ENCODE measurements around the gene DNMT3A. TPM values are rescaled to one million over a fixed set of nuclear protein-coding genes. Genes with fewer than 3 reads are reported as not detected.

The DNMT3A gene
- total and polyA plus RNA-seq, 2 of the 8 experiments (the other 6 are each of a cell fraction or from before 2014, with no cell fraction given): 33.6 to 178 TPM

DNA sequence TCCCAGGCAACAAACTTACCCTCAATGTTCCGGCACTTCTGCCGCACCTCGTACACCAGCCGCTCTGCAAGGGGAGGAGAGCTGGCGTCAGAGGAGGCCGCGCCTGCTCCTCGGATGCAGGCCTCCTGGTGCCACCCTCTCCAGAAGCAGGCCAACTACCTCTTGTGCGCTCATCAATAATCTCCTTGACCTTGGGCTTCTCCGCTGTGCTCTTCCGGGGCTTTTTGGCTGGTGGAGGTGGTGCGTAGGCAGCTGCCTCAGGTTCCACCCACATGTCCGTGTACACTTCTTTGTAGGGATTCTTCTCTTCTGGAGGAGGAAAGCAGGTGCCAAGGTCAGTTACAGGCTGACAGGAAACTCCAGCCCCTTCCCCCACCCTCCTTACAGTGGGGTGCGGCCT, 95.7 kb downstream of the DNMT3A start:
- no peak for DNase-seq (ENCODE audit: low read depth in 1 of 2, low spot score in 2 of 2)
- Histone ChIP-seq H3K18ac (ENCODE audit: extremely low read depth, low read length) (no peak overlapping the region), H4K8ac (ENCODE audit: extremely low read depth, insufficient read depth, low read length) (no peak overlapping the region; the same call in 1 of the 2 replicates)
- TF ChIP-seq TBP (IDR thresholded peaks at IDR 0.05; ENCODE audit: low read depth, low read length) (no peak), SAP30 (IDR thresholded peaks at IDR 0.05; ENCODE audit: insufficient read depth, insufficient replicate concordance, low read length) (no peak), TEAD4 (IDR thresholded peaks at IDR 0.05; ENCODE audit: low read depth, low read length) (no peak), POLR2A (IDR thresholded peaks at IDR 0.05; ENCODE audit: control extremely low read depth in 1 of 2, low read depth in 2 of 2, low read length in 2 of 2) (no peak; a peak in 1 of 3 replicates)

More for the DNA sequence above, 95.7 kb downstream of the DNMT3A start:
- H4K5ac ChIP-seq (ENCODE audit: insufficient read length, low read depth, low read length): no peak overlapping the region
- no peak overlapping the region for H3K4me2 ChIP-seq (ENCODE audit: insufficient read depth in 1 of 2, low read depth in 2 of 2, low read length in 2 of 2)
- no peak overlapping the region for H2BK20ac ChIP-seq (ENCODE audit: low read length)
- no peak overlapping the region for H2BK5ac ChIP-seq (ENCODE audit: low read depth, low read length)
- H3K36me3 ChIP-seq (ENCODE audit: control insufficient read depth in 2 of 4, insufficient read depth in 4 of 4, low read length in 3 of 4): peaks cover 58 to 75% (median 65%) of the 10 kb centered on the region in 4 experiments
- peaks cover 8 to 17% (median 11%) of the 10 kb centered on the region in 4 experiments for H3K4me1 ChIP-seq (replicated peaks in 1 of 4; ENCODE audit: control insufficient read depth in 3 of 4, insufficient read depth in 4 of 4, low read length in 3 of 4)
- ChIA-PET POLR2A (ENCODE audit: partially characterized antibody) (interaction anchor here (2.4 to 10.8 kb wide), 4 partner anchors 7 to 34 kb away, joined by 9 to 135 read pairs (median 26); no protein-coding TSS in a partner anchor), CTCF (ENCODE audit: partially characterized antibody) (interaction anchor here (1.2 to 3.1 kb wide), 3 partner anchors 9 to 31 kb away, joined by 3 to 13 read pairs (median 13); no protein-coding TSS in a partner anchor)
- no peak overlapping the region for H3K56ac ChIP-seq (replicated peaks; ENCODE audit: insufficient read length, low read depth, low read length)
- H2BK15ac ChIP-seq (ENCODE audit: low read length): no peak overlapping the region
- H3K23me2 ChIP-seq (ENCODE audit: low read depth, low read length): peaks cover 8% of the 10 kb centered on the region
- H3K4me3 ChIP-seq (ENCODE audit: extremely low read depth in 1 of 4, insufficient read depth in 2 of 4, low read depth in 3 of 4, low read length in 4 of 4): no peak overlapping the region
- H3K9ac ChIP-seq (replicated peaks in 1 of 4; ENCODE audit: extremely low read depth in 1 of 4, low read depth in 3 of 4, low read length in 3 of 4): no peak overlapping the region
- no peak for FAIRE-seq
- H3K14ac ChIP-seq (ENCODE audit: insufficient read length): no peak overlapping the region
- no peaks in the 10 kb centered on the region; the same call in none of the 2 replicates for H3K79me1 ChIP-seq (ENCODE audit: low read depth, low read length)
- H4K20me1 ChIP-seq (replicated peaks in 1 of 2; ENCODE audit: control insufficient read depth in 1 of 2, insufficient read depth in 2 of 2, low read length in 2 of 2): peaks cover 21 to 35% of the 10 kb centered on the region in 2 experiments
- no peak overlapping the region for H3K4ac ChIP-seq (replicated peaks; ENCODE audit: insufficient read length, low read depth, low read length)
- WGBS, 2 experiments (ENCODE audit: extremely low coverage in 1 of 2, insufficient coverage in 1 of 2, insufficient read length in 1 of 2, insufficient replicate concordance in 2 of 2, low coverage in 1 of 2, low lambda C conversion rate in 2 of 2, missing lambda C conversion rate in 1 of 2): 94% methylated on average over 13 of the region's 14 CpGs; no CpG with 5 or more reads in 1 of the 2 experiments
- H2BK120ac ChIP-seq (replicated peaks; ENCODE audit: low read depth, low read length): no peak overlapping the region
- H2AK5ac ChIP-seq (ENCODE audit: low read depth, low read length): no peak overlapping the region
- no peak overlapping the region for H3K27ac ChIP-seq (ENCODE audit: low read depth, low read length)
- H3K27me3 ChIP-seq (replicated peaks in 1 of 4; ENCODE audit: control insufficient read depth in 3 of 4, extremely low read depth in 1 of 4, insufficient read depth in 3 of 4, low read length in 3 of 4): no peaks in the 10 kb centered on the region
- H4K91ac ChIP-seq (replicated peaks; ENCODE audit: insufficient read length, low read length): no peak overlapping the region
- no peak overlapping the region for H2BK12ac ChIP-seq (ENCODE audit: low read depth, low read length)
- H3K79me2 ChIP-seq (ENCODE audit: control insufficient read depth in 1 of 2, insufficient read depth in 2 of 2, low read length in 2 of 2): peaks cover 10 to 29% of the 10 kb centered on the region in 2 experiments
- no peak overlapping the region for H2AFZ ChIP-seq (ENCODE audit: low read length)
- H3K23ac ChIP-seq (ENCODE audit: insufficient read length): no peak overlapping the region
- H3K9me3 ChIP-seq (ENCODE audit: insufficient read depth in 2 of 2, low read depth in 1 of 2, low read length in 1 of 2): no peaks in the 10 kb centered on the region
